ENCODE results near the gene FAM162A.
A peak's percentile ranks its signal among the peaks of the same experiment; 100 is the strongest.

Gene FAM162A

DNA sequence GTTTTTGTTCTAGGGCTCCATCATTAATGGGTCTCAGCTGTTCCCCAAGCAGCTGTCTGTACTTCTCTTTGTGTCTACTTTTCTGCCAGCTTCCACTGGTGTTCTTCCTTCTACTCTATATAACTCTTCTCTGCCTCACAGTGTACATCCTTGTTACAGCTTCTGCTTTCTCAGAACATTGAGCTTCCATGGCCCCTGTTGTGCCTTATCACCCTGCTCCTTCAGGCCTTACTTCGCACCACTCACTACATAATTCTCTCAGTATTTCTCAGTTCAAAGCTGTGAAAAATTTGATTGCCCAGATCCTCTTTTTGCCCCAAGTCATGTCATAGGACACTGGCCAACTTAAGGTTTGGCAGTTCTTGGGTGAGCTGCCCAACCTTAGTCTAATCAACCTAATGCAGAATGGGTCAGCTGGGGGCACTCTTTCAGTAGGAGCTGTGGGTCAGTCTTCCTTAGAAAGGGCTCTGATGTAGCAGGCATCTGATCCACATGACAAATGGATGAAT, 30.0 kb upstream of the FAM162A start:
- TF ChIP-seq, protein P1, sequence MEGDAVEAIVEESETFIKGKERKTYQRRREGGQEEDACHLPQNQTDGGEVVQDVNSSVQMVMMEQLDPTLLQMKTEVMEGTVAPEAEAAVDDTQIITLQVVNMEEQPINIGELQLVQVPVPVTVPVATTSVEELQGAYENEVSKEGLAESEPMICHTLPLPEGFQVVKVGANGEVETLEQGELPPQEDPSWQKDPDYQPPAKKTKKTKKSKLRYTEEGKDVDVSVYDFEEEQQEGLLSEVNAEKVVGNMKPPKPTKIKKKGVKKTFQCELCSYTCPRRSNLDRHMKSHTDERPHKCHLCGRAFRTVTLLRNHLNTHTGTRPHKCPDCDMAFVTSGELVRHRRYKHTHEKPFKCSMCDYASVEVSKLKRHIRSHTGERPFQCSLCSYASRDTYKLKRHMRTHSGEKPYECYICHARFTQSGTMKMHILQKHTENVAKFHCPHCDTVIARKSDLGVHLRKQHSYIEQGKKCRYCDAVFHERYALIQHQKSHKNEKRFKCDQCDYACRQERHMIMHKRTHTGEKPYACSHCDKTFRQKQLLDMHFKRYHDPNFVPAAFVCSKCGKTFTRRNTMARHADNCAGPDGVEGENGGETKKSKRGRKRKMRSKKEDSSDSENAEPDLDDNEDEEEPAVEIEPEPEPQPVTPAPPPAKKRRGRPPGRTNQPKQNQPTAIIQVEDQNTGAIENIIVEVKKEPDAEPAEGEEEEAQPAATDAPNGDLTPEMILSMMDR (conservative IDR thresholded peaks at IDR 0.05), result no peak
- H3K27ac ChIP-seq, result no peak overlapping the region

DNA sequence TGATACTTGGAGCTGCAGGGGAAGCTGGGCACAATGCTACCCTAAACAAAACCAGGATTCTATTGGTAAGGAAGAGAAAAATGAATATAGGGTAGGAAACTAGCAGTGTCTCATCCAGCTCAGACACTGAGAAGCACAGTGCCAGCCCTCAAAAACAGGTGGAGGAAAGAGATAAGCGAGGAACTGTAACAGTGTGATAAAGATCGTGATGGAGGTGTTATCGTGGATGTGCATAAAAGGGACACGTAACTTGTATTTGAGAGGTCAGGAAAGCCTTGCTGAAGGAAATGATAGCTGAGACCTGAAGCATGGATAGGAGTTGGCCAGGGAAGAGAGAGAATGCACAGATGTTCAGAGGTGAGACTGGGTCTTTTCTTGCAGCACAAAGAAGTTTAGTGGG, 28.4 kb upstream of the FAM162A start:
- no peak overlapping the region for H3K27ac ChIP-seq
- TF ChIP-seq, protein P1 (conservative IDR thresholded peaks at IDR 0.05), result no peak

DNA sequence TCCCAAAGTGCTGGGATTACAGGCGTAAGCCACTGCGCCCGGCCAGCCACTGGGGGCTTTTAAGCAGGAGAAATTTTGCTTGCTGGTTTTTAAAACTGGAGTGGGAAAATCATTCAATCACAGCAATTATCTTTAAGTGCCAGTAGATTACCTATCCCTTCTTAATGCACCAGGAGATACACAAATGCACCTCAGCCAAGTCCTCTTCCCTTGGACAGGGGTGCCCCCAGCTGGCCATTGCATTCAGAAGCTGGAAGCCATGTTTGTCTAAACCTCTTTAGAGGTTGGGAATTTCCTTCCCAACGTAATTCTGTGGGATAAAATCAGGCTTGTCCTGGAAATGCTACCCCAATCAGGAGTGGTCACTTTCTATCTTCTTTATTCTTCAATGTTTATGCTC, 27.6 kb upstream of the FAM162A start:
- TF ChIP-seq, protein P1 (conservative IDR thresholded peaks at IDR 0.05), result peak; percentile 71
- no peak overlapping the region for H3K27ac ChIP-seq

DNA sequence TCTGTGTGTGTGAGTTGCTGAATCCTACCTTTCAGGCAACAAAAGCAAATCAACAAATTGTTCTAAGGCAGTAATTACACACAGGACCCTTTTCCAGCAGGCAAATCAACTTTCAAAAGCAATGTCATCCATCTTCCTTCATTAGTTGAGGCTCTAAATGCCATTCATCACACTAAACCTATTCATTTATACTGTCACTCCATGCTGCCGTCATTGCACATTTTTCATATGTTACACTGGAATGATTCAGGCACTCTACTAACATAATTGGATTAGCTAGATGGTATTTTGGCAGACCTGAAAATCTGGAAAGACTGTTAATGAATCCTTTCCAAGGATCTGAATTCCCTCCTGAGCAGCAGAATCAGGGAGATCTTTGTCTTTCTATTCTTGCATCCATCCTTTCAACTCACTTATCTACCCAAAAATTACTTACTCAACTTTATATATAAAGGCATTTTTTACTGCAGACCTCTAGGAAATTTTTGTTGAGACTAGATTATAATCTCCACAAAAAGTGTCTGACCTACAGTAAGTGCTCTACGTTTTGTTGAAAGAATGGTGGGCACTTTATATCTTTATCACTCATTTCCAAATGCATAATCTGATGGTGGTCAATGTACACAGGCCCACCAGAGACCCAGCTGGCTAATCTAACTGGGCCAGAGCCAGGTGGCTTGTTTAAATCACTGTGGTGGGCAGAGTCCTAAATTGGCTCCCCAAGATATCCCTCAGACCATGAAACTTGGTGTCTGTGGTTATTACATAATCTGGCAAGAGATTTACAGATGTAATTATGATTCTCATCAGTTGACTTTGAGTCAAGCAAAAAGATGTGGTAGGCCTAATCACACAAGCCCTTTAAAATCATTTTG, 25.9 kb upstream of the FAM162A start:
- TF ChIP-seq, protein P1 (conservative IDR thresholded peaks at IDR 0.05), result no peak
- no peak overlapping the region for H3K27ac ChIP-seq

DNA sequence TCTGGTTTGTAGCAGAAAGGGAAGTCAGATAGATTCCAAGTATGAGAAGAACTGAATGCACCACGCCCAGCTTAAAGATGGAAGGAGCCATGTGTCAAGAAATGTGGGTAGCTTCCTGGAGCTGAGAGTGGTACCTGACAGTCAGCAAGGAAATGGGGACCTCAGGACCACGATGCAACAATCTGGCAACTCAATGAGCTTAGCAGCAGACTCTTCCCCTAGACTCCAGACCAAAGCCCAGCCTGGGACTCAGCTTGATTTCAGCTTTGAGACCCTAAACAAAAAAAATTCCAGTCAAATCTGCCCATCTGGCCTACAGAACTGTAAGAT, 25.3 kb upstream of the FAM162A start:
- no peak overlapping the region for H3K27ac ChIP-seq

DNA sequence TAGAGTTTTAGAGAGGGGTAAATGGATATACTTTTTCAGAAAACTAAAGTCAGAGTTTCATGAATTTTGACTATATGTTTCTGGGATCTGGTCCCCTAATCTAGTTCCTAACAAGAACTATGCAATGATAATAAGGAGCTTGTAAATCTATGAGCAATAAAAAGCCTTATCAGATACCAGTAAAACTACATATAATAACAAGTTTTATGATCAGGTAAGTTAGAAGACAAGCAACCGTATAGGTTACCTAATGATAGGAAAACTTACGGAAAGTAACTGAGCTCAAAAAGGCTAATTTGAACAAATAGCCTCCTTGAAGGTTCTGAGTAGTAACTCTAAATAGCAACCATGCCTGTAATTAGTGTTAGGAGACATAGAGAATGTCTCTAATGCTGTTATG, 22.0 kb upstream of the FAM162A start:
- peak overlapping the region; percentile 66 for H3K27ac ChIP-seq
- TF ChIP-seq, protein P1 (conservative IDR thresholded peaks at IDR 0.05), result no peak

More for the DNA sequence above, 25.3 kb upstream of the FAM162A start:
- TF ChIP-seq, protein P1 (conservative IDR thresholded peaks at IDR 0.05), result no peak

DNA sequence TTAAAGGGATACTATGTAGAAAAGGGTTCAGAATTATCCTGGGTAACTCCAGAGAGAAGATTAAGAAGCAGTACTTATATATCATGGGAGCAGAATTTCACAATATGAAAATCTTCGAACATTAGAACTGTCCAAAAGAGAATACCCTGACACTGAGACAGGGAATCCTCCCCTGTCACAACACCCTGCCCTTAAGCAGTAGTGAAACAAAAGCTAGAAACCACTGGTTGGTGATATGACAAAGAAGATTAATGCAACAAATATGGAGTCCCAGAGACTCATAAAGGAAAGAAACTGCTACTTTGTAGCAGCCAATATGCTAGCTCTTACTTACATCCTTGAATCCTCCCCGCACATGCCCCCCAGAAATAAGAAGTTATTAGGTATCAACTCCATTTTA, 19.5 kb upstream of the FAM162A start:
- TF ChIP-seq, protein P1 (conservative IDR thresholded peaks at IDR 0.05), result no peak
- no peak overlapping the region for H3K27ac ChIP-seq
